IMR-90 (cell line): ENCODE measurements around the gene OR7G2. TPM values are rescaled to one million over a fixed set of nuclear protein-coding genes. Genes with fewer than 3 reads are reported as not detected.

Source experiments
- ATAC-seq: fragments of 200-7000 bp; cut with Tn5 transposase; 2 replicates; pipeline ENCODE4 v1.9.1; 2020; ENCODE audit warnings: low read depth, mild to moderate bottlenecking, moderate library complexity
- BruUV-seq: library from RNA; stranded (reverse); fragments of 400-500 nt; replicated peaks from 2 replicates; lab custom pipeline; 2021; lab: Mats Ljungman, UMichigan
- CTCF ChIA-PET: fragments of 300-600 bp; formaldehyde crosslinking; extraction: SDS; loops from one replicate; lab custom pipeline; 2021; ENCODE audit warnings: antibody characterized with exemption; lab: Yijun Ruan, JAX
- POLR2A ChIA-PET: fragments of 300-600 bp; sonication (Branson Sonifier 250); formaldehyde crosslinking; loops from one replicate; lab custom pipeline; 2022; ENCODE audit warnings: antibody characterized with exemption; ENCODE audit not compliant: unreplicated experiment; lab: Charles Lee
- DNase-seq: peaks from one replicate; pipeline ENCODE4 v3.0.0; 2013
- H2AFZ ChIP-seq: replicated peaks from 2 replicates; pipeline ENCODE3; 2013; ENCODE audit warnings: low read length, mild to moderate bottlenecking; ENCODE audit not compliant: poor library complexity
- H2AK5ac ChIP-seq: 2 replicates; pipeline ENCODE4 v1.6.1; 2013; ENCODE audit warnings: low read depth, low read length, inconsistent platforms
- H2AK9ac ChIP-seq: replicated peaks from 2 replicates; pipeline ENCODE3; 2013; ENCODE audit warnings: mild to moderate bottlenecking, low read depth, low read length, moderate library complexity; ENCODE audit not compliant: poor library complexity
- H2BK120ac ChIP-seq: 2 replicates; pipeline ENCODE4 v1.6.1; 2013; ENCODE audit warnings: low read depth, low read length, inconsistent platforms
- H2BK15ac ChIP-seq: 3 replicates; pipeline ENCODE4 v1.6.1; 2013; ENCODE audit warnings: low read depth, low read length, inconsistent platforms
- H2BK20ac ChIP-seq: 2 replicates; pipeline ENCODE4 v1.6.1; 2013; ENCODE audit warnings: low read depth, mild to moderate bottlenecking, inconsistent platforms, low read length, moderate library complexity
- H2BK5ac ChIP-seq: 2 replicates; pipeline ENCODE4 v1.6.1; 2013; ENCODE audit warnings: mild to moderate bottlenecking, low read depth, low read length, inconsistent platforms; ENCODE audit not compliant: poor library complexity, severe bottlenecking
- H3K14ac ChIP-seq: replicated peaks from 2 replicates; pipeline ENCODE4 v1.6.1; 2013; ENCODE audit warnings: low read depth, low read length, inconsistent platforms
- H3K18ac ChIP-seq: 2 replicates; pipeline ENCODE4 v1.6.1; 2013; ENCODE audit warnings: low read depth, low read length, control low read depth
- H3K23ac ChIP-seq: 2 replicates; pipeline ENCODE4 v1.6.1; 2013; ENCODE audit warnings: low read depth, low read length, inconsistent platforms
- H3K27ac ChIP-seq: 2 replicates; pipeline ENCODE4 v1.5.1; 2013; ENCODE audit warnings: mild to moderate bottlenecking, control low read depth, low read length; ENCODE audit not compliant: insufficient read depth
- H3K27me3 ChIP-seq: 2 replicates; pipeline ENCODE4 v1.6.1; 2013; ENCODE audit warnings: low read length; ENCODE audit not compliant: control insufficient read depth, insufficient read depth
- H3K36me3 ChIP-seq: 2 replicates; pipeline ENCODE4 v1.6.1; 2013; ENCODE audit warnings: low read length, mixed read lengths; ENCODE audit not compliant: control insufficient read depth, insufficient read depth
- H3K4ac ChIP-seq: 2 replicates; pipeline ENCODE4 v1.6.1; 2013; ENCODE audit warnings: low read depth, low read length, inconsistent platforms
- H3K4me1 ChIP-seq: 2 replicates; pipeline ENCODE4 v1.6.1; 2013; ENCODE audit warnings: low read length, mixed read lengths; ENCODE audit not compliant: control insufficient read depth, insufficient read depth
- H3K4me2 ChIP-seq: 2 replicates; pipeline ENCODE4 v1.6.1; 2013; ENCODE audit warnings: low read depth, mild to moderate bottlenecking, control low read depth, low read length, moderate library complexity
- H3K4me3 ChIP-seq: 2 replicates; pipeline ENCODE4 v1.5.1; 2013; ENCODE audit warnings: low read depth, mild to moderate bottlenecking, control low read depth, low read length, moderate library complexity; ENCODE audit not compliant: insufficient read depth
- H3K56ac ChIP-seq: 2 replicates; pipeline ENCODE4 v1.6.1; 2013; ENCODE audit warnings: low read length, inconsistent platforms; ENCODE audit not compliant: insufficient read depth; ENCODE audit errors: extremely low read depth
- H3K79me1 ChIP-seq, 2 experiments: 2 replicates each; pipeline ENCODE4 v1.6.1; 2013; ENCODE audit warnings: low read length in 2 of 2, inconsistent platforms in 1 of 2, low read depth in 1 of 2
- H3K9ac ChIP-seq: 2 replicates; pipeline ENCODE4 v1.6.1; 2013; ENCODE audit warnings: low read depth, low read length, control low read depth
- H3K9me1 ChIP-seq: 2 replicates; pipeline ENCODE4 v1.6.1; 2013; ENCODE audit warnings: low read length, inconsistent platforms; ENCODE audit not compliant: insufficient read depth
- H3K9me3 ChIP-seq: 2 replicates; pipeline ENCODE4 v1.6.1; 2013; ENCODE audit warnings: low read length; ENCODE audit not compliant: control insufficient read depth, insufficient read depth
- H4K20me1 ChIP-seq: 2 replicates; pipeline ENCODE4 v1.6.1; 2013; ENCODE audit warnings: low read length, inconsistent platforms; ENCODE audit not compliant: insufficient read depth
- H4K5ac ChIP-seq: 2 replicates; pipeline ENCODE4 v1.6.1; 2013; ENCODE audit warnings: mild to moderate bottlenecking, low read depth, low read length, control low read depth
- H4K8ac ChIP-seq, 2 experiments: 2 replicates each; pipeline ENCODE4 v1.6.1; 2013; ENCODE audit warnings: low read depth in 2 of 2, low read length in 2 of 2, control low read depth in 1 of 2, inconsistent platforms in 1 of 2
- H4K91ac ChIP-seq: 2 replicates; pipeline ENCODE4 v1.6.1; 2013; ENCODE audit warnings: low read depth, low read length, inconsistent platforms; ENCODE audit not compliant: insufficient read depth
- BHLHE40 ChIP-seq: fragments of 150-350 bp; IDR thresholded peaks from 2 replicates; pipeline ENCODE4 v1.6.1; 2016; ENCODE audit warnings: mild to moderate bottlenecking, low read depth, low read length
- MAFK ChIP-seq: IDR thresholded peaks from 2 replicates; pipeline ENCODE4 v1.6.1; 2012; ENCODE audit warnings: low read depth, low read length, improper control_type of control experiment
- POLR2A ChIP-seq: IDR thresholded peaks from 2 replicates; pipeline ENCODE4 v1.6.1; 2012; ENCODE audit warnings: mild to moderate bottlenecking, low read depth, low read length
- RAD21 ChIP-seq: IDR thresholded peaks from 2 replicates; pipeline ENCODE4 v1.6.1; 2012; ENCODE audit warnings: low read length, improper control_type of control experiment
- RFX5 ChIP-seq: IDR thresholded peaks from 2 replicates; pipeline ENCODE4 v1.8.0; 2012; ENCODE audit warnings: low read depth, mild to moderate bottlenecking, low read length, moderate library complexity
- WGBS, 2 experiments: methylation state at CpG; one replicate each; pipeline versions ENCODE4 v1.1.5 to v1.1.7; 2013; ENCODE audit warnings: missing lambda C conversion rate in 2 of 2; ENCODE audit not compliant: insufficient read length in 1 of 2; ENCODE audit errors: extremely low coverage in 2 of 2; 5-methylcytosine and 5-hydroxymethylcytosine counted together
- dilution Hi-C: fragments of 300-500 bp; cut with HindIII; formaldehyde crosslinking; loops from one replicate; pipeline ENCODE4 v1.14.3; 2018; ENCODE audit warnings: low sequenced_read_pairs; ENCODE audit not compliant: unreplicated experiment
- in situ Hi-C: fragments of 300-500 bp; cut with MboI; formaldehyde crosslinking; loops from 3 replicates; pipeline ENCODE4 v1.14.3; 2019; ENCODE audit warnings: low sequenced_read_pairs, inconsistent platforms, mixed read lengths
- intact Hi-C: fragments of 100-400 bp; cut with micrococcal nuclease; formaldehyde crosslinking; loops from 2 replicates; pipeline ENCODE4 v1.10.0; 2022
- polyA plus RNA-seq, 3 experiments: library from polyadenylated mRNA; depleted of rRNA; stranded (reverse); fragments of >200 nt; gene quantifications; 2 replicates each; pipeline ENCODE4 v1.2.3, GENCODE V29; 2012; ENCODE audit warnings: low replicate concordance in 1 of 3
- total RNA-seq: library from RNA; depleted of rRNA; stranded (reverse); fragments of >200 nt; gene quantifications from 2 replicates; pipeline ENCODE4 v1.2.3, GENCODE V29; 2012

Gene OR7G2
- total and polyA plus RNA-seq, 2 of the 4 experiments (the other 2 are of a cell fraction) = not detected

DNA sequence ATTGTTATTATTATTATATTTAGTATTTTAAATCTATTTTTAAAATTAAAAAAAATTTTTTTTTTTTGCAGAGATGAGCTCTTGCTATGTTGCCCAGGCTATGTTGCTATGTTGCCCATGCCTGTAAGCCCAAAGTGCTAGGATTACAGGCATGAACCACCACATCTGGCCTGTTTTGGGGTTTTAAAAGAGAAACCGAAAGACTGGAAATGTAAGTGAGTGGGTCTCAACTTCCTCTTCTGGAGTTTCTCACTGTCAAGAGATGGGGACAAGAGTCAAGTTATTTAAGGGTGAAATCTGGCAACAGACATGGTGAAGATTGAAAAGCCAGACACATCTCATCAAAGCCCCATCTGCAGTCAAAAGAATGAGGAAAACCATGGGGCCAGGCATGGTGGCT lies 23.7 kb upstream of the OR7G2 start:
- no peak for ATAC-seq
- Histone ChIP-seq H3K36me3 (no peaks in the 10 kb centered on the region), H3K4me3 (no peak overlapping the region), H2BK15ac (no peak overlapping the region), H3K9me1 (no peaks in the 10 kb centered on the region), H3K27ac (no peak overlapping the region), H3K14ac (no peak overlapping the region), H3K79me1 (no peaks in the 10 kb centered on the region), H3K9me3 (no peaks in the 10 kb centered on the region; the same call in 1 of the 2 replicates), H2BK120ac (no peak overlapping the region), H3K4ac (no peak overlapping the region), H4K91ac (no peak overlapping the region), H3K56ac (no peak overlapping the region), H2AK9ac (no peak overlapping the region), H2BK5ac (no peak overlapping the region), H3K27me3 (no peaks in the 10 kb centered on the region), H2AFZ (no peak overlapping the region), H4K5ac (no peak overlapping the region), H3K4me2 (no peak overlapping the region), H4K20me1 (no peaks in the 10 kb centered on the region), H3K23ac (no peak overlapping the region), H3K18ac (no peak overlapping the region), H4K8ac (no peak overlapping the region), H3K4me1 (no peaks in the 10 kb centered on the region), H3K9ac (no peak overlapping the region), H2AK5ac (no peak overlapping the region), H2BK20ac (no peak overlapping the region)
- dilution Hi-C loops (no loop called here), in situ Hi-C loops (loop anchor here (10.0 to 25.0 kb wide), 2 partner anchors 664 to 931 kb away; no protein-coding TSS in a partner anchor), intact Hi-C loops (no loop called here)
- BruUV-seq = no TSS peak
- no CpG with 5 or more reads among the region's 1 CpG for WGBS, 2 experiments
- ChIA-PET CTCF (no interaction called here), POLR2A (no interaction called here)
- no peak for DNase-seq
- TF ChIP-seq RAD21 (no peak), BHLHE40 (no peak), POLR2A (no peak), MAFK (no peak), RFX5 (no peak)
